ENCODE measurements around the gene C14orf180.
"Not testable (repeated sequence)": the region's sequence is repeated elsewhere in the genome, so short reads cannot be mapped to it uniquely, and the experiment has no call there.

C14orf180 gene

DNA sequence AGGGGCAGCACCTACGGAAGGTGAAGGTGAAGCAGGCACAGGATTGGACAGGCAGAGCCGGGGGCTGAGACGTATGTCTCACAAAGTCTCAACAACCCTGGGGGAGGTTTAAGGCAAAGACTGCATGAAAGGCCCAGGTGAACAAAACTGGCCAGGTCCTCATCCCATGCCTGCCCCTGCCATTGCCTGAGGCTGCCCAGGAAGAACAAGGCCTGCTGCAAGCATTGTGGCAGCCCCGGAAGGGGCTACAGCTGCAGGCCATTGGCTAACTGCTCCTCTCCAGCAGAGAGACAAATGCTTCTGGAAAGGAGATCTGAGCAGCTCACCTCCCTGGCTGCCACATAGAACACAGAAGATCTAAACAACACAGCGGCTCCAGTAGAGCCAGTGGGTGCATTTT lies 45.4 kb downstream of the C14orf180 start:
- no peak for DNase-seq

DNA sequence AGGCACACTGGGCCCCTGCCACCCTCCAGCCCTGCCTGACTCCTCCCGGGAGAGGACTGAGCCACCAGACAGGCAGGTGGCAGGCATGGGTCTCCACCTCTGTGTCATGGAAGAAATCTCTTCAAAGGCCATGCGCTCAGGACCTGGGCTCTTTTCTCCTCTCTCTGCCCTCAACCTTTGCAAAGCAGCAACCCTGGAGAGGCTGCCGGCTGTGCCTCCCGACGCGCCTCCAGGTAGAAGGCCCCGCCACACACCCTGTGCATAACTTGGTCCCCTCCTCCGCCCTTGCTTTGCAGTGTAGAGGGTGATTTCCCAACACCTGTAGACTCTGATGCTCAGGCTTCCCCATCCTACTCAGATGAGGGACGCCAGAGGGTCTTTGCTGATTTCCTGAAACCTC lies 53.2 kb downstream of the C14orf180 start:
- DNase-seq = no peak

DNA sequence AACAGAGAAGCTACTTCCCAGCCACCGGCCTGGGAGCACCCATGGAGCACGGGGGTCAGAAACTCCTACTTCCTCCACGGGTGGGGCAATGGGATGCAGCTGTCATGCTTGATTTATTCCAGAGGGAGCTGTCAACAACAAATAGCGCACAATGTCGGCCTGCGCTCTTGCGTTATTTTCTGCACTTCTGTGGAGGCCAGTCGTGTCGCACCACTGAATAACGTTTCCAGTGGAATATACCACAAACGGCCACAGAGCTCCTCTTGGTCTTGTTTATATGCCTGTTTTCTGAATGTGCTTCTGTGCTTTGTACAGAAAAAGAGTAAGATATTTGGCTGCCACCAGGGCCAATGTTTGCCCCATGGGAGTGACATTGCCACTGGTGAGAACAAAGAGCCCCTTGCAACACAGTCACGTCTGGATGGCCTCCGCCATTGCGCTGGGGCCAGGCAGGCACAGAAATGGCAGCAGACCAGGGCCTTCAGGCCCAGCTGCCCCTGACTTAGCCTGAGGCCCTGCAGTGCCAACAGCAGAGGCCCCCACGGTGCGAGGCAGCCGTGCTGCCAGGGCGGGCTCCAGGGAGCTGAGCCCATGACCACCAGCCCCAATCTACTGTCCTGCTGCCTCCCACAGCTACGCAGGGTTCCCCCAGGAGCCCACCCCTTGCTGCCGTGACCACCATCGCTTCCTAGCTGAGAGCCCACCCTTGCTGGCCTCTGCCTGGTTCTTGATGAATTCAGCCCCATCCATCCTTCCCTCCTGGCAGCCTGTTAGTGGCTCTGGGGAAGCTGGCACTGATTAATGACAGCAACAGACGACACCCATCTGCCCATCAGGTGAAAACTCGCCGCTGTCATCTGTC lies 53.9 kb downstream of the C14orf180 start:
- no peak for DNase-seq

DNA sequence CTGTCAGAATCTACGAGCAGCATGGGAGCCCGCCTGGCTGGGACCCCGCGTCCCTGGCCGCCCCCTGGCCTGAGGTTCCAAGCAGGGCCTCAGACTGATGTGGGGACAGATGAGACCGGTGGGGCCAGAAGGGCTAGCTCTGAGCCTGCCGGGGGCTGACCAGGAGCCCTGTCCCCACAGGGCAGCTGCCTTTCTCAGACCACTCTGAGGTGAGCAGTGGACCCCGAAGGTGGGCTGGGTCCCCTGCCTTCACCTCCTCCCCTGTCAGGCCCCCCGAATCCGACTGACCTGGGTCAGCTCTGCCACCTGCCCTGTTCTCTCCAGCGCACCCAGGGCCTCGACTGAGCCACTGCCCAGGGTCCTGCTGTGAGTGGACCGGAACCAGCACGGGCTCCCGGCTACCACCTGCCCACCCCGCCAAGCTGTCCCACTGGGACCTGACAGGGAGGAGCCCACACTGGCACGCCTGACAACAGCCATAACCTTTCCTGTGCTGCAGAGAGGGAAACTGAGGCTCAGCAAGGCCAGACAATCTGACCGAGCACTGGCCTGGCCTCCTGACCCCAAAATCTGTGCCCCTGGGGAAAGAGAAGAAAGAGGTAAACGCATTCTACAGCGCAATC lies 54.7 kb downstream of the C14orf180 start:
- DNase-seq = no peak

DNA sequence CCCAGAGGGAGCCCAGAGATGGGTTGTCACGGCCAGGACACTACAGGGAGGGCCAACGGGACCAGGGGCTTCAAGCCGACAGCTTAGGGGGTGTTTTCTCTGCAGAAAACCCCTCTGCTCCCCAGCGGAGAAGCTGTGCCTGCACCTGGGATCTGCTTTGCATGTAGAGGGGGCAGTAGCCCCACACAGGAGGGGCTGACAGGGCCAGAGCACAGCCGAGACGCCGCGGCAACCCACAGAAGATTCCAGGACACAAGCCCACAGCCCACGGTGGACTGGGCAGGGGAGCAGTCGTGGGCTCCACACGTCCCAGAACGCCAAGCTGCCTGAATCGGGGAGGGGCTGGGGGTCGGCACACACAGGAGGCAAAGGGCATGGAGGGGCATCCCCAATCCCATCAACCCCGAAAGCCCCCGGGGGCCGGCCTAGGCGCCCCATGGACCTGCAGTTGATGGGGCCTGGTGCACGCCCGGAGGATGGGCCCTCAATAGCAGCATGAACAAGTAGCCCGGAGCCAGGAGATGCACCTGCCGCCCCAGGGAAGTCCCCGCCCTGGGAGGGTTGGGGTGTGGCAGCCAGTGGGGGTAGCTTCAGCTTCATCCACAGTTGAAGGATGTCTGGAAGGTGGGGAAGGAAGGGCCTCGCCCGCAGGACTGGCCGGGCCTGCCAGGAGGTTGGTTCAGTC lies 55.5 kb downstream of the C14orf180 start:
- no peak for DNase-seq

DNA sequence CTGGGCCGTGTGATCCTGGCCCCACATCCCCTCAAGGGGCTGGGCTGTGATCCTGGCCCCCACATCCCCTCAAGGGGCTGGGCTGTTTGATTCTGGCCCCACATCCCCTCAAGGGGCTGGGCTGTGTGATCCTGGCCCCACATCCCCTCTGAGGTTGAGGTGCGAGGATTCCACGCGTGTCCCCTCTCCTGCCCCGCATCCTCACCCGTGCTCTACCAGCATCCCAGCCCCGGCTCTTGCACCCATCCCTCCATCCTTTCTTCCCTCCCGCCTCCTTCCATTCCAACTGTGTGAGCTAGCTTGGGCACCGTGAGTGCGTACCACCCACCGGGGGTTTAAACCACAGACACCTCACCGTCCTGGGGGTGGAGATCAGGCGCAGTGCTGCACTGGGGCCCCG lies 56.2 kb downstream of the C14orf180 start:
- no peak for DNase-seq

DNA sequence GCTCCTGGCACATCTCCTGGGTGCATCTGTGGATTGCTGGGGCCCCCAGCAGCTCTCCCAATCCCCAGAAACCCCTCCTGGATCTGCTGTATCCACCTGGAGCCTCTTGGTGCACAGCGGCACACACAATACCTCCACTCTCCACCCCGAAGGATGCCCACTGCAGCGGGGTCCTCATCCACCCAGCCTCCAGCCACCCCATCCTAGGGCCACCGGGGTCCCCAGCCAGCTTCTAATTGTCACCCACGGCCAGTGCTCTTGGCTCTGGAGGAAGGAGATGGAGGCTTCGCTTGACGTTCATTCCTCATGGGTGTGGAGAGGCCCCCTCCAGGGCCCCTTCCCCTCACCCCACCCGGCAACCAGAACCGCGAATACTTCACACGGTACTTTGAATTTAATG lies 56.6 kb downstream of the C14orf180 start:
- no peak for DNase-seq

DNA sequence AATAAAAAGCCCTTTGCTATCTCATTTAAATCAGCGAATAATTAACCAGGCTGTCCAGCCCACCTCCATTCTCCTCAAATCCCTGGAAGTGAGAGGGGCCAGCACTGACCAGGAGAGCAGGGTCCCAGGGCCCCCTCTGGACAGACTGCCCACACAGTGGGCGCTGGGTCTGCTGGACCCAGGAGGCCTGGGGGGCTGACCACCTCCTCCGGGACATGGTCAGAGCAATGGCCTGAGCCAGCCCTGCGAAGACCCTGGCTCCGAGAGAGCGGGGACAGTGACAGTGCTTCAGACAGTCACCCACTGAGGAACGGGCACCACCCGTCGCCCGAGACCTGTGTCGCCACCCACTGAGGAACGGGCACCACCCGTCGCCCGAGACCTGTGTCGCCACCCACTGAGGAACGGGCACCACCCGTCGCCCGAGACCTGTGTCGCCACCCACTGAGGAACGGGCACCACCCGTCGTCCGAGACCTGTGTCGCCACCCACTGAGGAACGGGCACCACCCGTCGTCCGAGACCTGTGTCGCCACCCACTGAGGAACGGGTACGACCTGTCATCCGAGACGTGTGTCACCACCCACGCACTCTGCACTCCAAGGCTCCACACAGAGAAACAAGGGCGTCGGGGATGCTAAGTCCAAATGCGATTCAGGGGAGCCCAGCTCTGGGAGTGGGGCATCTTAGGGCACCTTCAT lies 57.4 kb downstream of the C14orf180 start:
- not testable (repeated sequence) for DNase-seq

DNA sequence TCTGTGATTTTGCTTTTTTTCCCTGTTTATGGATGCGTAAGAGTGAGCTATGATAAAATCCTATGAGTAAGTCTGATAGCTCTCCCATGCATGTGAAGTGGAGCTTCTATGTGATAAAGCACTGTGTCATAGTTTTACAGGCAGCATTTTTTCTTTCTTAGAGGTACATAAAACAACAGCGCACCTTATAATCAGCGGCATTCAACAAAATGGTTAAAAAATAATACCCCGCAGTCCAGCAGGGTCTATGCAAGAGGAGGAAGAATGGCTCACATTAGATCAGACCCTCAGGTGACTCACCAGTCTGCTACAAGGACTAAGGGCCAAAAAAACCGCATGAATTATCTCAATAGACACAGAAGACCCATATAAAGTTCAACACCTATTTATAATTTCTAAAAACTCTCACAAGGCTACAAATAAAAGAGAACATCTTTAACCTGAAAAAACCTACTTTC lies 58.0 kb downstream of the C14orf180 start:
- DNase-seq = no peak

DNA sequence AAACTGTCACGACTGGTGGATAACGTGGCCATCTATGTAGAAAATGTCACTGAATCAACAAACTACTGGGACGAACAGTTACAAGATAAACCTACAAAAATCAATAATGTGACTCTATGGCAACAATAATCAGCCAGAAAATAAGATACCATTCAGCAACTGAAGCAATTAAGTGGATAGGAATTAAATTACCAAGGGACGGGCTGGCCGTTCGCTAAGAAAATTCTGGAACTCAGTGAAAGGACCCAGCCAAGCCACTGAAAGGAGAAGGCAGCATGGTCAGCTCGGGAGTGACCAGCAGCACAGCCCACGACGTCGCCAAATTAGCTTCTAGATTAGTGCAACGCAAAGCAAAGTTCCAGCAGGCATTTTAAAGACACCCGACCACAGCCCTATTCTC lies 58.6 kb downstream of the C14orf180 start:
- DNase-seq = no peak

DNA sequence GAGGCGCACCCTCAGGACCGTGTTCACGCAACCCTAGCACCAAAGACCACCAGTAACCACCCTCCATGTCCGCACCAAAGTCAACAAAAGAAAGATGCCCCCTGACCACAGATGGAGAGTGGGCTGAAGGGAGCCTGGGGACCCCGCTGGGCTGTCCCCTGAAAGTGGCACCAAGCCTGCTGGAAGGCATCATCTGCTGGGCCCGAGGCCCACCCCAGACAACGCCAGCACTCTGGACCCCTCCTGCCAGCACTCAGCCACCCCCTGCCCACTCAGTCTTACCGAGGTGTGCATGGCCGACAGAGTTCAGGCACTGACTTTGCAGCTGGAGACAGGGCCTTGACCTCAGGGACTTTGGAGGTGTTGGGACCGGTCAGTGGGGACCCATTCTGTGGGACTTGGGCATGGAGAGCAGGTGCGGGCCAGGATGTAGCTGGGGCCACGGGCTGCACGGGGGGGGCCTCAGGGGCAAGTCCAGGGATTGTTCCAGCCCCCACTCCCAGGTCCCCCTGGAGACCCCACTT lies 59.4 kb downstream of the C14orf180 start:
- no peak for DNase-seq

DNA sequence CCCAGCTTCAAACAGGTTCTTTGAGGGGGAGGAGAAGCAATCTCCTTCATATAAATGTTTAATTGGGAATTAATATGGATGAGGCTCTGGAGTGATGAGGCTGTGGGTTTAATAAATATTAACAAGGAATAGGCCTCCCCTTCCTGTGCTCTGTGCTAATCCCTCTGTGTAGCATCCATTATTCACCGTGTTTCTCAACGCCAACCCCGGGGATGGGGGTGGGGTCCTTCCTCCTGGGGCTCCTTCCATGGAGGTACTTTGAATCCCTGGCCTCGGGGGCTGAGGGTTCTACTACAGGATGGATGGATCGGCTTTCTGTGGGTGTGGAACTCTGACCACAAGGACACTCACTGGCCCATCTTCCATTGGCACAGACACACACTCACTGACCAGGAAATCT lies 59.9 kb downstream of the C14orf180 start:
- DNase-seq = no peak

Data from 8988T (cell line).